HEK293T (cell line): ENCODE results near the gene TUBA1A.
A peak's percentile ranks its signal among the peaks of the same experiment; 100 is the strongest.
"Not testable (repeated sequence)": the region's sequence is repeated elsewhere in the genome, so short reads cannot be mapped to it uniquely, and the experiment has no call there.

ENCODE experiments used
- CTCF ChIA-PET: fragments of 350-600 bp; formaldehyde crosslinking; extraction: SDS; loops from one replicate; lab custom pipeline; 2021; ENCODE audit warnings: antibody characterized with exemption, inconsistent platforms; lab: Yijun Ruan, JAX
- POLR2A ChIA-PET: fragments of 350-600 bp; formaldehyde crosslinking; extraction: SDS; loops from one replicate; lab custom pipeline; 2020; ENCODE audit warnings: antibody characterized with exemption, inconsistent platforms; lab: Yijun Ruan, JAX
- DNase-seq: peaks from one replicate; pipeline ENCODE4 v3.0.0; 2012; ENCODE audit warnings: mixed read lengths; ENCODE audit errors: extremely low spot score
- ARNT ChIP-seq: fragments of 450-650 bp; IDR thresholded peaks from 2 replicates; pipeline ENCODE4 v1.6.1; 2017; ENCODE audit warnings: mild to moderate bottlenecking
- BHLHE40 ChIP-seq: fragments of 450-650 bp; IDR thresholded peaks from 2 replicates; pipeline ENCODE4 v1.6.1; 2016; ENCODE audit warnings: mild to moderate bottlenecking, moderate library complexity, borderline replicate concordance
- CTBP1 ChIP-seq: fragments of 450-650 bp; IDR thresholded peaks from 2 replicates; pipeline ENCODE4 v1.6.1; 2016; ENCODE audit warnings: borderline replicate concordance
- ELF4 ChIP-seq: fragments of 450-650 bp; IDR thresholded peaks from 2 replicates; pipeline ENCODE4 v1.6.1; 2017; ENCODE audit warnings: antibody characterized with exemption
- FOXA1 ChIP-seq: fragments of 450-650 bp; IDR thresholded peaks from 2 replicates; pipeline ENCODE4 v1.6.1; 2016; ENCODE audit warnings: mild to moderate bottlenecking
- FOXK2 ChIP-seq: fragments of 450-650 bp; IDR thresholded peaks from 2 replicates; pipeline ENCODE4 v1.6.1; 2016; ENCODE audit warnings: mild to moderate bottlenecking
- FOXM1 ChIP-seq: fragments of 450-650 bp; IDR thresholded peaks from 2 replicates; pipeline ENCODE4 v1.6.1; 2017; ENCODE audit warnings: mild to moderate bottlenecking, borderline replicate concordance
- HDGF ChIP-seq: fragments of 450-650 bp; IDR thresholded peaks from 2 replicates; pipeline ENCODE4 v1.6.1; 2017; ENCODE audit warnings: antibody characterized with exemption, borderline replicate concordance
- L3MBTL2 ChIP-seq: fragments of 450-650 bp; conservative IDR thresholded peaks from 2 replicates; pipeline ENCODE4 v1.6.1; 2016; ENCODE audit warnings: mild to moderate bottlenecking
- LEF1 ChIP-seq: fragments of 450-650 bp; IDR thresholded peaks from 2 replicates; pipeline ENCODE4 v1.6.1; 2017; ENCODE audit warnings: mild to moderate bottlenecking, borderline replicate concordance
- NFRKB ChIP-seq: fragments of 450-650 bp; IDR thresholded peaks from 2 replicates; pipeline ENCODE4 v1.6.1; 2016; ENCODE audit warnings: mild to moderate bottlenecking, moderate library complexity
- SP1 ChIP-seq: fragments of 450-650 bp; IDR thresholded peaks from 2 replicates; pipeline ENCODE4 v1.6.1; 2017
- SUZ12 ChIP-seq: fragments of 450-650 bp; IDR thresholded peaks from 2 replicates; pipeline ENCODE4 v1.6.1; 2016; ENCODE audit warnings: mild to moderate bottlenecking
- TARDBP ChIP-seq: fragments of 450-650 bp; IDR thresholded peaks from 2 replicates; pipeline ENCODE4 v1.6.1; 2016
- ZNF384 ChIP-seq: fragments of 450-650 bp; IDR thresholded peaks from 2 replicates; pipeline ENCODE4 v1.6.1; 2016
- TF ChIP-seq, protein P1 (sequence below): fragments of 450-650 bp; IDR thresholded peaks from 2 replicates; pipeline ENCODE4 v1.6.1; 2016

TUBA1A gene

DNA sequence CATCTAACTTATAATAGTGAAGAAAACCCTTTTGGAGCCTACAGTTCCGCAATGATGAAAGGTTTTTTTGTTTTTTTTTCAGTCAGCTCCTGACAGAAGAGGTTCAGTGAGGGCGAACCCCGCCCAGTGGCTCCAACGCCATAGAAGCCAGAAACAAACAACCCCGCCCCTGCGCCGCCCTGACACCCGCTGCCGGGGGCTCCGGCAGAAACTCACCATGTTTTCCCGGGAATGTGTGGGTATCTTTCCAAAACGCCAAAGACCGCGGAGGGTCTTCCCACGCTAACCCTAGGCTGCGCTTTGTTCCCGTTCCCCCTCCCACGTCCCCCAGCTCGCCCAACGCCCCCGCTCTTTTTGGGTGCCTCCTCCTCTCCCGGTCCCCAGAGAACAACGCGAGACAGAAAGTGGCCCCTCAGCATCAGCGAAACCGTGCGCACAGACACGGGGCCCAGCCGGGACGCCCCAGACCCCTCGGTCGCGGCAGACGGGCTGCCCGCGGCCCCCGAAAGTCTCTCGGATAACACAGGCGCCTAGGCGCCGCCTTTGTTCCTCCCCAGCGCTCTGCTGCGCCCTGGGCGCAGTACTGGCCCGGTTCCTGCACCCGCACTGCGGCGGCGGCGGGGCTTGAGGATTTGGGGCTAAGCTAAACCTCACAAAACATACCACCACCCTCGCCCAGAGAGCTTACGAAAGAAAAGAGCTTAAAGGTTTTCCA, 522 bp downstream of the TUBA1A start:
- peak; percentile 63 for DNase-seq
- TF ChIP-seq FOXA1 (no peak), CTBP1 (no peak), LEF1 (no peak), L3MBTL2 (no peak), ARNT (no peak), TARDBP (no peak), BHLHE40 (no peak), FOXK2 (no peak), SP1 (no peak), HDGF (no peak), ZNF384 (no peak), FOXM1 (no peak), SUZ12 (no peak), NFRKB (no peak), ELF4 (no peak)
- TF ChIP-seq, protein P1, sequence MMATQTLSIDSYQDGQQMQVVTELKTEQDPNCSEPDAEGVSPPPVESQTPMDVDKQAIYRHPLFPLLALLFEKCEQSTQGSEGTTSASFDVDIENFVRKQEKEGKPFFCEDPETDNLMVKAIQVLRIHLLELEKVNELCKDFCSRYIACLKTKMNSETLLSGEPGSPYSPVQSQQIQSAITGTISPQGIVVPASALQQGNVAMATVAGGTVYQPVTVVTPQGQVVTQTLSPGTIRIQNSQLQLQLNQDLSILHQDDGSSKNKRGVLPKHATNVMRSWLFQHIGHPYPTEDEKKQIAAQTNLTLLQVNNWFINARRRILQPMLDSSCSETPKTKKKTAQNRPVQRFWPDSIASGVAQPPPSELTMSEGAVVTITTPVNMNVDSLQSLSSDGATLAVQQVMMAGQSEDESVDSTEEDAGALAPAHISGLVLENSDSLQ: no peak
- ChIA-PET POLR2A (interaction anchor here (0.5 to 4.8 kb wide), 19 partner anchors 10 to 143 kb away, joined by 3 to 99 read pairs (median 3); partner anchors contain the start of gene TUBA1B), CTCF (interaction anchor here (0.6 to 0.9 kb wide), 2 partner anchors 37 to 47 kb away, joined by 3 to 4 read pairs; no protein-coding TSS in a partner anchor)

DNA sequence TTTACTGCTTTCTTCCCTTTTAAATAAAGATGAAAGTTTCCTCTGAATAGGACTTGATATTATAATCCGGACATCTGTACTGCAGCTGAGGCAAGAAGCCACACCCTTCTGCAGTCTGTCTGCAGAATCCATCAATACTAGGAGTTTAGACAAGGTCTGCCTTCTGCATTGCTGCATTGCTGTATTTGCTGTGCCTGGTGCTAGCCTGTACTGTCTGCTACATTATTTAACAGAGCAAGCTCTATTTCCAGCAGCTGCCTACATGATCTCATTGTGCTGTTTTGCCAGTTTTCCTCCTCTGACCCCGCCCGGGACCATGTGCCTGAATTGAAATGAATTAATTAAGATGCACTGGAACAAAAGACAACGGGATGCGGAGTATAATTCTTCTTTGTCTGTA, 1.7 kb downstream of the TUBA1A start:
- no peak for DNase-seq
- CTCF ChIA-PET: no interaction called here
- TF ChIP-seq ZNF384: no peak
- TF ChIP-seq CTBP1: no peak
- no peak for TF ChIP-seq BHLHE40
- no peak for TF ChIP-seq LEF1
- TF ChIP-seq FOXK2: no peak
- TF ChIP-seq L3MBTL2: no peak
- no peak for TF ChIP-seq TARDBP
- TF ChIP-seq HDGF: no peak
- no peak for TF ChIP-seq FOXA1
- no peak for TF ChIP-seq SUZ12
- TF ChIP-seq ELF4: no peak
- no peak for TF ChIP-seq NFRKB
- POLR2A ChIA-PET: interaction anchor here (0.9 to 4.8 kb wide), 2 partner anchors 11 to 55 kb away, joined by 3 to 99 read pairs; partner anchors contain the start of gene TUBA1B

DNA sequence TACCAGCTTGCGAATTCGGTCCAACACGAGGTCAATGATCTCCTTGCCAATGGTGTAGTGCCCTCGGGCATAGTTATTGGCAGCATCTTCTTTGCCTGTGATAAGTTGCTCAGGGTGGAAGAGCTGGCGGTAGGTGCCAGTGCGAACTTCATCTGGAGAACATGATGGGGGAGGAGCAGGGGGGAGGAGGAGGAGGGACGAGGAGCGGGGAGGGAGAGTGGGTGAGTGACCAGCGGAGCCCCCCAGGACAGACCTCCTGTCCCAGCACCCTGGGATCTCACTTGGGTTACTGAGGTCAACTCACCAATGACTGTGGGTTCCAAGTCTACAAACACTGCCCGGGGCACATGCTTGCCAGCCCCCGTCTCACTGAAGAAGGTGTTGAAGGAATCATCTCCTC, 2.6 kb downstream of the TUBA1A start:
- POLR2A ChIA-PET: interaction anchor here (4.8 kb wide), 1 partner anchor 55 kb away, joined by 99 read pairs; the partner anchor contains the start of gene TUBA1B
- DNase-seq, CTCF ChIA-PET: not testable (repeated sequence)

DNA sequence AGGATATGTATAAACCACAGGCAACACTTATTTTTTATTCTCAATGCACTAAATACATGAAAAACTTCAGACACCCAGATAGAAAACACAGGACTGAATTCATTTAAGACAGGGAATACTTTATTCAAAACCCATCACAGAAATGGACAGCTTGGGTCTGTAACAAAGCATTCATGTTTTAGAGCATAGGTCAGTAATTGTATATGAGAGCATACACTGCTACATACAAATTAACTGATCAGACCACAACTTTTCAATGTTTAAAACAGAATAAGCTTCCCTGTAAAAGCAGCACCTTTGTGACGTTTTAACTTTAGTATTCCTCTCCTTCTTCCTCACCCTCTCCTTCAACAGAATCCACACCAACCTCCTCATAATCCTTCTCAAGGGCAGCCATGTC, 4.2 kb downstream of the TUBA1A start:
- DNase-seq, CTCF ChIA-PET: not testable (repeated sequence)
- POLR2A ChIA-PET: interaction anchor here (2.7 kb wide), 1 partner anchor 53 kb away, joined by 9 read pairs; the partner anchor contains the start of gene TUBA1B

DNA sequence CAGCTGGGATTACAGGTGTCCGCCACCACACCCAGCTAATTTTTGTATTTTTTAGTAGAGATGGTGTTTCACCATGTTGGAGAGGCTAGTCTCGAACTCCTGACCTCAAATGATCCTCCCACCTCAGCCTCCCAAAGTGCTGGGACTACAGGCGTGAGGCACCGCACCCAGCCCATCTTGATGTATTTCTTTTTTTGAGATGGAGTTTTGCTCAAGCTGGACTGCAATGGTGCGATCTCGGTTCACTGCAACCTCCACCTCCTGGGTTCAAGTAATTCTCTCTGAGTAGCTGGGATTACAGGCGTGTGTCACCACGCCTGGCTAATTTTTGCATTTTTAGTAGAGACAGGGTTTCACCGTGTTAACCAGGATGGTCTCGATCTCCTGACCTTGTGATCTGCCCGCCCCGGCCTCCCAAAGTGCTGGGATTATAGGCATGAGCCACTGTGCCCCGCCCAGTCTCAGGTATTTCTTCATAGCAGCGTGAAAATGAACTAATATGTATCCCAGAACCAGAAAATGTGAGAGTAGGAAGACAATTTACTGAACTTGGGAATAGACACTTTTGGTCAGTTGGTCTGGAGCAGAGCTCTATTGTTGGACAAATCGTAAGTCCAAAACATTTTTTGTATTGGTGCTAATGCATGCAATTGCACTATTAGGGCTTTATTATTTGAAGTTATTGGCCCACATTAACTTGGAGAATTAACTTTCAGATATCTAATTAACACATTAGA, 5.5 kb downstream of the TUBA1A start:
- POLR2A ChIA-PET: interaction anchor here (1.2 to 2.7 kb wide), 3 partner anchors 10 to 53 kb away, joined by 3 to 9 read pairs (median 5); partner anchors contain the start of gene TUBA1B
- CTCF ChIA-PET, DNase-seq: not testable (repeated sequence)

DNA sequence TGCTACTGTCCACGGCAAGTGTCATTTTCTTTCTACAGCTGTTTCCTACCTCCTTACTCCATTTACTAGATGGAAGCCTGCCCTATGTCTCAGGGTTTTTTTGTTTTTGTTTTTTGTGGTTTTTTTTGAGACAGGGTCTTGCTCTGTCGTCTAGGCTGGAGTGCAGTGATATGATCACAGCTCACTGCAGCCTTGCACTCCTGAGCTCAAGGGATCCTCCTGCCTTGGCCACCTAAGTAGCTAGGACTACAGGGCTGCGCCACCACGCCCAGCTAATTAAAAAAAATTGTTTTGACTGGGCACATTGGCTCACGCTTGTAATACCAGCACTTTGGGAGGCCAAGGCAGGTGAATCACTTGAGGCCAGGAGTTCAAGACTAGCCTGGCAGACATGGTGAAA, 14.7 kb downstream of the TUBA1A start:
- DNase-seq: no peak
- ChIA-PET POLR2A (interaction anchor here (1.1 to 2.7 kb wide), 3 partner anchors 9 to 43 kb away, joined by 3 to 19 read pairs (median 5); partner anchors contain the start of genes TUBA1A and TUBA1B), CTCF (no interaction called here)
- no peak for TF ChIP-seq NFRKB
- no peak for TF ChIP-seq LEF1
- no peak for TF ChIP-seq SP1

DNA sequence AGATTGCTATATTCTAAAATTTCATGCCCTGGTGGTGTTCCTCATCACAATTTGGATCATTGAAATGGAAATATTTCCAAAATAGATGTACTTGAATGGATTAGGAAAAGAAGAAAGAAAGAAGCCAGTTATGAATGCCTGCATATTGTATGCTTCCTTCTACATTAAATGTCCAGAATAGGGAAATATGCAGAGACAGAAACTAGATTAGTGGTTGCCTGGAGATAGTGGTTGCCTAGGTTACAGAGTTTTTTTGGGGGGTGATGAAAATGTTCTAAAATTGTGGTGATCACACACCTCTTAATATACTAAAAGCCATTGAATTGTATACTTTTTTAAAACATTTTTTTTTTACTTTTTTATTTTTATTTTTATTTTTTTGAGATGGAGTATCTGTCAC, 18.0 kb downstream of the TUBA1A start:
- TF ChIP-seq FOXK2 (no peak), HDGF (no peak), FOXM1 (no peak), FOXA1 (no peak), TARDBP (no peak), SUZ12 (no peak), ZNF384 (no peak), L3MBTL2 (no peak)
- TF ChIP-seq, protein P1: no peak
- DNase-seq: no peak
- CTCF ChIA-PET: no interaction called here
- POLR2A ChIA-PET: interaction anchor here (1.3 kb wide), 1 partner anchor 39 kb away, joined by 5 read pairs; no protein-coding TSS in a partner anchor
